ENCODE results near the gene CDKAL1.

Gene CDKAL1

DNA sequence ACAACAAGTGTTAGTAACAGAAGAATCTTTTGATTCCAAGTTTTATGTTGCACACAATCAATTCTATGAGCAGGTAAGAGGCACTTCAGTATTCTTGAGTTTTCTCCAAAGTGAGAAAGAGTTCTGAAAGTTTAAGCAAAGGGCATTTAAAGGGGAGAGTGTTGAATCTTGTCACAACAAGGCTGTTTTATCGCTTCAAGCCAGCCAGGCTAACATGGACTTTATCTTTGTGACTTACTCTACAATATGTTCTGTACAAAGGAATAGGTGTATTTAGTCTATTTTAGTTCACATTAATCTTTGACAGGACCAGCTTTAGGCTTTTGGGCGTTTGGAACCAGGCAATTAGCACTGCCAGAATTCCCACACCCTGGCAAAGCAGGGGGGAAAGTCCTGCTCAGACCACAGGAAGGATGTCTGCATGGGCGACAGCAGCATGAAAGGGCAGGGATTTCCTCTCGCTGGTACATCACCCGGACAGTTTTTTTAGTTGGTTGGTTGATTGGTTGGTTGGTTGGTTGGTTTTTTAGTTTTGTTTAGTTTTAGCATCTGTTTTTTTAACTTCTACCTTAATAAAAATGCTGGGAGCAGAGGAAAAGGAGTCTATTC lies 663.9 kb downstream of the CDKAL1 start:
- no peak for DNase-seq

DNA sequence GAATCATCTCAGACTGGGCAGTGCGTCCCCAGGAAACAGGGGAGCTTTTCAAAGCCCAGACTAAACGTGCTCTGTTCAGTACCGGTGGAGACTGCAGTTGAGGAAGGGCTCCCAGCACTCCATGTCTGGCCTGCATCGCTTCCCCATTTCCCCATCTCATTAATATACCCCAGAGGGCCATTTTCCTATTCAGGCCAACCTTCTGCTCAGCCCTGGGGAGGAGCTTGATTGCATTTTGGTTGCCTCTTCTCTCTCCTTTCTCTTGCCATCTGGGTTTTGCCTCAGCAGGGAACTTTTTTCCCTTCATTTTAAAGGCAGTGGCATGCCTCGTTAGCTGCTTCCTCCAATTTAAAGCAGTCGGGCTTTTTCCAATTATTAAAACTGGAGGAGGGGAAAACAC lies 665.0 kb downstream of the CDKAL1 start:
- no peak for DNase-seq

DNA sequence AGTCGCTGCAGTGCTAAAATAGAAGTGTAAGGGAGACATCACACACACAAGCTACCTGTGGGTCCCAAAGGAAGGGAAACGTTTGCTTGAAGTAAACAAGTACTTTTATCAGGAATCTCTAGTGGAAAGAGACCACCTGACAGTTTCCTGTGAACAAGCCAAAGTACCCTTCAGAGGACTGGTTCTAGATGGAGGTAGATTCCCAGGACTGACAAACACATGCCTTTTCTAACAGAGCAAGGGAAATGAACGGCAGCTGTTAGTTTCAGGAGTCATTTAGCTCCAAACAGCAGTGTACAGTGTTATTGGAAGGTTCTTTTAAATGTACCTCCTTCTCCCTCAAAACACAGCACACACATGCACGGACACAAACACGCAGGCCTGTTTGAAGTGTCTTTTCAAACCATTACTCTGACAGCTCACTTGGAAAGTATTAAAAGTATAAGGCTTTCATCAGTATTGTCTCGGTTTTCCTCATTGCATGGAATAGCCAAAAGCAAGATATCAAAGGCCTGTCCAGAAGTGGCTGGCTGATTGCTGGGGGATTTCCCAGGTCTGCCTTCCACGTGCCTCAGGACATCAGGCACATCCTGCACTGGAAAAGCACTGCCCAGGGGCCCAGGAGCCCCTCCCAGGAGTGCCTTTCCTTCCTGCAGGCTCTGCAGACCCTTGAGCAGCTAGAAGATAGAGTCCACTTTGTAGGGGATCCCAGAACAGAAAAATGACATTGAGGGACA lies 666.0 kb downstream of the CDKAL1 start:
- DNase-seq = no peak

DNA sequence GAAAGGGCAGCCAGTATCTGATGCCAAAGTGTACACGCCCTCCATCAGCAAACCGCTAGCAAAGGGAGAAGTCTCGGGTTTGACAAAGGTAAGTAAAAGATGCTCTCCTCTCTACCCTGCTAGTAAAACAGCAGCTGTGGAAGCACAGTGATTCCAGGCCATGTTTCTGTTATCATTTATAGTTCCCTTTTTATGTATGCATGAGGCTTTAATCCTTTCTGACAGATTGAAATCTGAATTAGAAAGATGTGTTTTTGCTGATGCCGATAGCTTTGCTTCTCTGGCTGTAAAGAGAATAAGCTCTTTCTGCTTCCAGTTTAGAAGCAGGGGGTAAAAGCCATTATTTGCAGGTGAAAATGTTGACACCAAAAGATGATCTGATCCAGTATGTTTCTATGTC lies 666.9 kb downstream of the CDKAL1 start:
- DNase-seq = no peak

DNA sequence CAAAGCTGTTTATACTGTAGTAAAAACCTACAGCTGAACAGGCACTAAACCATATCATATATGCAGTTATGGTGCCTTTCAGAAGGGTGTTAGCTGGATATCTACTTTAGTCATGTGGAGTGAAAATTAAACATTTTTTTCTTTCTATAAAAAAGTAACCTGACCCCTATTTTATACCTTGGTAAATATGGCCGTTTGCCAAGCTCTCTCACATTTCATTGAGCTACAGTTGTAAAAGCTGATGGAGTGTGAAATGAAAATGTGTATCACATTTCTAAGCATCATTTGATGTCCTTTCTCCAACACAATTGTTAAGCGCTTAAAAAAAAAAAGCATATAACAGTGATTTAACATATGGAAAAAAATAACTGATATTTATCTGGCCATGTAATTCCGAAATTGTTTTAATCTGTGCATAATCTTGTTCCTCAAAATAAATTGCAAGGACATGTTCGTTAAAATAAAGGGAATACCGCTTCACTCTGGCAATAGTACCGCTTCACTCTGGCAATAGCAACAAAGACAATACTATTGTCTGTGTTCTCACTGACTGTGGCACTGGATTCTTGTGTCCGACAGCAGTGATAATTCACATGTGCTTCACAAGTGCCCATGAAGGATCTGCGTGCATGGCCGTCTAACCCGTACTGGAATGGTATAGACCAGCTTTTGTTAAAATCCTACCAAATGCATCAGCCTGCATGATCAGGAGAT lies 667.5 kb downstream of the CDKAL1 start:
- DNase-seq = peak; percentile 64

DNA sequence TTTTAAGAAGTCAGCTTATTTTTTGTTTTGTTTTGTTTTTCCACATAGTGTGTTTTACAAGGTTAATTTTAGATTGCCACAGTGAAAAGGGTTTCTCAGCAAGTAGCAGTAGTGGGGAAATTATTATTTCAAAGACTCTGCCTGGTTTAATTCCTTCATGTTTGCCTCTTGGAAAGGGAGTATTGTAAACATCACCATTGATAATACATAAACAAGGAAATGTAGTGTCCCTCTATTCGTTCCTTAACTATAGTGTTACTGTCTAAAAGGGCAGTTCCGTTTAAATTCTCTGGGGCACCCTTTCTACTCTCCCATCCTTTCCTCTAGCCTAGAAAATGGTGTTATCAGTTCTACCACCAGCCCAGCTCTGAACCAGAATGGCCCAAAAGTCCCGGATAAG lies 668.3 kb downstream of the CDKAL1 start:
- no peak for DNase-seq

DNA sequence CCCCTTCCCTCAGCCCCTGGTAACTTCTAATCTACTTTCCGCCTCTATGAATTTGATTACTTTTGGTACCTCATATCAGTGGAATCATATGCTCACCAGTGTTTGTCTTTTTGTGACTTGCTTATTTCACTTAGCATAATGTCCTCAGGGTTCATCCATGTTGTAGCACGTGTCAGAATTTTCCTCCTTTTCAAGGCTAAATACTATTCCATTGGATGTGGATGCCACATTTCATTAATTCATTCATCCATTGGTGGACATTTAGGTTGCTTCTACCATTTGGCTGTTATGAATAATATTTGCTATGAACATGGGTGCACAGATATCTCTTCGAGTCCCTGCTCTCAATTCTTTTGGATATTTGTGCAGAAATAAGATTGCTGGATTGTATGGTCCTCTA lies 670.7 kb downstream of the CDKAL1 start:
- no peak for DNase-seq

DNA sequence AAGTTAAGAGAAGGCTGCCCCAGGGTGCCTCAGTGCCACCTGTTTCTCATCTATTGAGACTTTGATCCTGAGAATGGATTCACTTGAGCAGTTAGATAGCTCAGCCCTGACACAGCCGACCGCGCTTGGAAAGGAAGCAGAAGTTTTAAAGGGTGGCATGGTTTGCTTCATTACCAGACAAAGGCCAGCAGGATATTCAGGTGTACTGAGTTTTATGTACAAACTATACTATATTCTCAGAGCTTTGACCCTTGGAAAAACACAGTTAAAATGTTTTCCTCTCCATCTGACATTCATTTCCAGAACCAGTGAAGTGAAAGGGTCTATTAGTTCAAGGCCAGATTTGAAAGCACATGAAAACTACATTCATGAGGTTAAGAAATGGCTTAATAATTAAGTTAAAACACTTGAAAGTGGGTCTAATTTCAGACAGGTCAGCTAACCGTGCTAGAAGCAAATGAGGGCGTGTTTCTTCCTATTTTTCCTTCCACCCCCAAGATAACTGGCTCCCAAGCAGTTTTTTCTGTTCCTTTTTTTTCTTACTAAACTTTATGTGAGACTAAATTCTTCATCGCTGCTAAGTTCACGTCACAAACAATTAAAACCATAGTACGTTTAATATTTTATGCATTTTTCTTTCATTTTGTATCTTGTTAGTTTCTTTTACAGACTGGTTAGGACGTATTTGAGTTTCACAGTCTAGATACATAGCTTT lies 674.0 kb downstream of the CDKAL1 start:
- DNase-seq = no peak

DNA sequence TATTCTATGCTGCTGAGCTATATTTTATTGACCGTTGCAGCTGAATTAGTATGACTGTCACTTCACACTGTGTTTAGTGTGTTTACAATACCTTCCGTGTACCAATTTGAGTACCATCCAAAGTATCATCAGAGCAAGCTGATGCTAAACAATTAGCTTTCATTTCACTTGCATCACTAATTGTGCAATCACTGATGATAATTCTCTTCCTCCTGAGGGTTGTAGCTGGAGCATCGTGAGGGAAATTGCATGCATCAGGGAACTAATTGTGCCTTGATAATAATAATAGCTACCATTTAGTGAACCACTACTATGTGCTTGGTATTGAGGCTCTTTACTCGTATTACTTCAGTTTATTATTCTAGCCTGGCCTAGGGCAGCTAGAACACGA lies 674.5 kb downstream of the CDKAL1 start:
- DNase-seq = no peak

DNA sequence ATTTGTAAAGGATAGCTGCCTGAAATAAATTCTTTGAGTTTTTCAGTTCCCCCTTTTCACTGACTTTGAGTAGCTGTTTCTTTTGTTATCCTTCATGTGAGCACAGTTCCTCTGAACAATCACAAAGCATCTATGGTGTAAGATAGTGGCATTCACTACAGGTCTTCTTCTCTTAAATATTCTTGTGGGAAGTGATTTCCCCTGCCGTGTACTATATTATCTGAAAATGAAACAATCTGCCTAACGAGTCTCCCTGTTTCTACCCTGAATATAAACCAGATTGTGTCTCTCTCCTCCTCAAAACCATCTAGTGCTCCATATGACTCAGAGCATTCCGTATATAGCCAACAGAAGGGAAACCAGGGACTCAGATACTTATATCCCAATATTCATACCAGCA lies 679.2 kb downstream of the CDKAL1 start:
- DNase-seq = no peak

DNA sequence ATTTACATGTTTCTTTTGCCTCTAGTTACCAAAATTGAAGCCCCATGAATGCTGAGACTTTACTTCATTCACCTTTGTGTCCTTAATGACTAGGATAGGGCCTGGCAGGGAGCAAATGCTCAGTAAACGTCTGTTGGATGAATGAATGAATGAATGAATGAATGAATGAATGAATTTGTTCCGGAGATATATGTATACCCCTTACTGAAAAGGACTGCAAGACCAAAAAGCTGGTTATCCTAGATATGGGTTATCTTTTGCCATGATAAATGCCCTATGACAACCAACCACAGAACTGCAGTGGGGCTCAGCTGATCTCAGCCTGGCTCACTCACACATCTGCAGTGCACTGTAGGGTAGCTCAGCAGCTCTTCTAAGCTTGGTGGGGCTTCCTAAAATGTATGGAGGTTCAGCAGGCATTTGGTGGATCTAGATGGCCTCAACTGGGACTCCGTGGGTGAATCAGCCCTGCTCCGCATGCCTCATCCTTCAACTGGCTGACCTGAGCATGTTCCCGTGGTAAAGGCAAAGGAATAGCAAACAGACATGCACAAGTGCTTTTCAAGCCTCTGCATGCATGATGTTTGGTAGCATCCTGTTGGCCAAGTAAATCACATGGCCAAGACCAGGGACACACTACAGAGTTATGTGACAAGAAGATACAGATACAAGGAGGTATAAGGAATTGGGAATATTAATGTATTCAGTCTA lies 680.6 kb downstream of the CDKAL1 start:
- no peak for DNase-seq

DNA sequence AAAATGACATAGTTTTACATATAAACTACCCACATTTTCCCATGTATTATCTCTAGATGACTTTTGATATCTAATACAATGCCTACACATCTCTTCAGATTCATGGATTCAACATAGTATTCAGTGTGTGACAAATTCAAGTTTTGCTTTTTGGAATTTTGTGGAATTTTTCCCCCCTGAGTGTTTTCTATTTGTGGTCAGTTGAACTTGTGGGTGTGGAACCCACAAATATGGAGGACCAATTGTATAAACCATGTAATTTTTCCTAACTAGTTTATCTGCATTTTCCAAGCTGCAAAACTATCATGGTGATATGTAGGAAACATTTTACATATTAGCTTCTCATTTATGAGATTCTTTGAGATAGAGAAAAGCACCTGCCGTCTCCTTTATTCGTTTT lies 685.0 kb downstream of the CDKAL1 start:
- DNase-seq = no peak

DNA sequence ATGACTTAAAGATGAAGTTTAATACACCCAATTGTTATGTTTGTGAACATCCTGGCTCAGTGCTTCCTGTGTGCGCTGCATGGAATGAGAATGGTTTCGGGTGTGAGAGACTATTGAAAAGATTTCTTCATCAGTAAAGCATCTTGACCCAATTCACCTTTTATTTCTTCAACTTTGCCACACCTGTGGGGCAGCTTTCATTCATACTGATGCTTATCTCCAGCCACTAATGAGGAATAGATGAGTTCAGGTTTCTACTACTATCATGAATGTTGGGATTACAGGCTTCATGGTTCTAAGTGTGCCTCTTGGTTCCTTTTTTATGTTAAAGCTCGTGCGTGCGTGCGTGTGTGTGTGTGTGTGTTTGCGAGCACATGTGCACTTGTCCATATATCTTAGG lies 685.6 kb downstream of the CDKAL1 start:
- DNase-seq = no peak

DNA sequence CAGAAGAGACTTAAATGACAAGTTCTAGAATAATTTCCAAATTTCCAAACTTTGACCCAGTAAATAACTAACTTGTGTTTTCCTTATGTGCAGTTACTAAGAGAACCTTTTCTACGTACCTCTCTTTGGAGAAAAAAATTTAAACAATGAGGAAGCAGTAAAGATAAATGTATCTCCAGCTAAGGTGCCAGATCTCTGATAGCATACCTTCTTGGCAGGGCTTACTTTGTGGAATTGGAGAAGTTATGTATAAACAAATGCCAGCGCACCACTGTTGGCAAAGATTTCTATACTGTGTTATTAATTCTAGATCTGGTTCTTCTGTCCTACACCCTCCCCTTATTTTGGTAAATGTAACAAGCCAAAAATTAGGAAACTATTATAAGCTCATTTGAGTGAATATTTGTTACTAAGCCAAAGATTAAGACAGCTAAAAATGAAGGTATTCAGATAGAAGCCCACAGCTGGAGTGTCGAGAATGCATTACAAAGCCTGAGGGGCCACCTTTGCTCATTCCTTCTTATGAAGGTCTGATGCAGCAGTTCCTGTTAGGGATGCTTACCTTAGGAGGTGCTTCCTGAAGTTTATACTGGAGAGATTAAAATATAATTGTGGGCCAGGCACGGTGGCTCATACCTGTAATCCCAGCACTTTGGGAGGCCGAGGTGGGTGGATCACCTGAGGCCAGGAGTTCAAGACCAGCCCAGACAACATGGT lies 686.2 kb downstream of the CDKAL1 start:
- DNase-seq = no peak

DNA sequence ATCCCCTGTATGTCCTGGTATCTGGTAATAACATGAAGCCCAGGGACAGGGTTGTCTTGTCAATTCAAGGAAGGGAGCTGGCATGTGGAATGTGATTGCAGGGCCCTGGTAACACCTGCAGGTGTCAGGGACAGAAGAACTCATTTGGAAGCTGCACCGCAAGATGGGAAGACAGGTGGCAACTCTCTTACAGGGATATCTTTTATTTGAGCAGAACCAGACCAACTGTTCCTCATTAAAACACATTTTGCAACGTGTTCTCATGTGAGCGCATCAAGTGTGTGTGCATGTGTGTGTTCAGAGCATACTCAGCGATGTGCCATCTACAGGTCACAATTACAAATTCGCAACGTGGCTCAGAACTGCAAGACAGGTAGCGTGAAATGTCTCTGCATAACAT lies 688.4 kb downstream of the CDKAL1 start:
- DNase-seq = no peak

DNA sequence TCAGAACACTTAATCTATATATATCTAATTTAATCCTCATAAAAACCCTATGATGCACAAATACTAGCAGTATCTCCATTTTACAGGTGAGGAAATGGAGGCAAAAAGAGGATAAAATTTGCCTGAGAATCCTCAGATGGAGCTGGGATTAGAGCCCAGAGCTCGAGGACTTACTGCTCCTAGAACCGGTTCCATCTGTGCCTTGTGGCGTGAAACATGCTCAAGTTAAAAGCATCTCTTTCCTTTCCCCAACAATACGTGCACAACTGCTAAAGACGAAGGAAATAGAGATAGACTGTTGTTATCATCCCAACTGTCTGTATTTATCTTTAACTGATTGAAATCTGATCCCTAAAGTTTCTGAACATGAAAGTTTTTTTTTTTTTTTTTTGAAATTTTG lies 691.7 kb downstream of the CDKAL1 start:
- no peak for DNase-seq

DNA sequence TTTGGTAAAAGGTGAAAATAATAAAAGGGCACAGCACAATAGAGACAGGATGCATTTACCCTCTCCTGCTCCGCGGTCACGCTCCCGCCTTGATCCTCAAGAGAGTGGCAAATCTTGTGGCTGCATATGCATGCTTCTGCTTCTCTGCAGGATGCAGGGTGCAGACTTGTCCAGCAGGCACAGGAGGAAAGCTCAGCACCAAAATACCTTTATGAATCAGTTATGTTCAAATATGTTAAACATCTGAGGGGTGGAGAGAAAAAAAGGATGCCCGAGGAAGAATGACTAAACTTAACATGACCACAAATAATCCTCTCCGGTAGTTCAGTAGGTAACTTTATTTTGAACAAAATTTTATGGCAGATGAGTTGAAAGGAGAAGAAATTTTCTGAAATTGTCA lies 693.2 kb downstream of the CDKAL1 start:
- DNase-seq = no peak

DNA sequence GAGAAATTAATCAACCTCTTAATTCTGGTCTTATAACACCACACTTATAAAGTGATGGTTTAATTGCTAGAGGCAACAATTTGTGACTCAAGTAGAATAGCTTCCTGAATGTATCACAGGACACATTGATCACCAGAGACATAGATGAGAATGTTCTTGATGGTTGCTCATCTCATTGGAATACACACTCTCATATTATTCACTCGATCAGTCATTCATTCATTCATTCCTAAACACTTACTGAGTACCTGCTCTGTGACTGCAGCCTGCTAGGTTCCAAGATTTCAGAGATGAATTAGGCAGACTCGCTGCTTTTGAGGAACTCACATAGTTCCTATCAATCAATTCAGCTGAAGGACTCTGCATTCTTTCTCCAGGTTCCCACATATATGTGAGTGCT lies 694.2 kb downstream of the CDKAL1 start:
- DNase-seq = no peak

DNA sequence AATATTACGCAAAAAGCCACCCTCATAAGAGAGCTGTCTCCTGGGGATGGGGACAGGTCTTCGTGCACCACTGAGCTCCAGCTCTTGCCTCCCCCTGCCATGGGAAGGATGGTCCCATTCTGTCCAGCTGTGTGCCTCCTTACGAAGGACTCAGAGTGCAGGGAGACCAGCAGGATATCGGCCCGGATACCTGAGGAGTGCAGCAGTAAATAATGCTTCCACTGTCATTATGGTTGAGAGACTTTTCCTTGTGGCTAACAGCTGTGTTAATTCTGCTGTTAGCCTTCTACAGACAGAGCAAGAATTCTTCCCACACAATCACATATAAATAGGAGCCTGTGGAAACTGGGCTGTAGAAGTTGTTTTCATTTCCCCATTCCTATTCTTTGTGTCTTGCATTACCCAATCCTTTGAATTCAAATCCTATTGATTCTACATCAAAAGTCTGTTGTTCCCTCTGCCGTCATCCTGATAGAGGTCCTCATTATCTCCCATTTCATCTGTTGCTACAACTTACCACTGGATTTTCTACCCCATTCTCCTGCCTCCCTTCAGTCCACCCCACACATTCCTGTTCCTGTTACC lies 694.7 kb downstream of the CDKAL1 start:
- DNase-seq = no peak

DNA sequence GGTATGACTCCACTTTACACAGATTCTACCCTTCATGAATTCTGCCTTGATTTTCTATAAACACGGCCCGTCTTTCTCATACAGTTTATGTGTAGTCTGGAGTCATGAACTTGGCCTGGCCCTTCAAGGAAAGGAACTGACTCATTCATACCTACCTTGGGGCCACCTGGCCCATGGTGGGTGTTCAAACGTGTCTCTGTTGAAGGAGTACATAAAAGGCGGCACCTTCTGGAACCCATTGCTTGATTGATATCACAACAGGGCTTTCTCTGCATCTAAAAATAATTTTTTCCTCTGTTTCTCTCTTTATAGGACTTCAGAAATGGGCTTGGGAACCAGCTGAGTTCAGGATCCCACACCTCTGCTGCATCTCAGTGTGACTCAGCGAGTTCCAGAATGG lies 696.3 kb downstream of the CDKAL1 start:
- DNase-seq = no peak

DNA sequence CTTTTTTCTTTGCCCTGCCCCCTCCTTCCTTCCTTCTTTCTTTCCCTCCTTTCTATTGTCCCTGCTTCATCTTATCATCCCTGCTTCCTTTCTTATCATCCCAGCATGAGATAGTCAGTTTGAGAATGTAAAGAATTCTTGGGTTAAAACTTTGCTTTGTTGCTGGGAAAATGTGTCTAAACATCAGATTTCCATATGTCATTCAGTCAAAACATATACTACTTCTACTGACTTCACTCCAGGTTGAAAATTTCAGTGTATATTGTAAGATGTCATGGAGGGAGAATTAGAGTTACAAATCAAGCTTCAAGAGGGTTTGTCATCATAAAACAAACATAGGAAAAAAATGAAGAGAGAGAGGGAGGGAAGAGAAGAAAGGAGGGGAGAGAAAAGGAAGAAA lies 700.9 kb downstream of the CDKAL1 start:
- no peak for DNase-seq

DNA sequence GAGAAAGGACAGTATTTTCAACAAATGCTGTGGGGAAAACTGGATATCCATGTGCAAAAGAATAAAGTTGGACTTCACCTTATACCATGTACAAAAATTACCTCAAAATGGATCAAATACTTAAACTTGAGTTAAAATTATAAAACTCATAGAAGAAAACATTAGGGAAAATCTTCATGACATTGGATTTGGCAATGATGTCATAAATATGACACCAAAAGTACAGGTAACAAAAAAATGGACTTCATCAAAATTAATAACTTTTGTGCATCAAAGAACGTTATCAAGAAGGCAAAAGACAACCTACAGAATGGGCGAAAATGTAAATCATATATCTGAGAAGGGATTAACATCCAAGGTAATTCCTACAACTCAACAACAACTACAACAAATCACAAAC lies 704.0 kb downstream of the CDKAL1 start:
- DNase-seq = no peak

Measured in NCI-H774 (cell line).